HL-60 (cell line): ENCODE data around the gene GALNT9.
A peak's percentile ranks its signal among the peaks of the same experiment; 100 is the strongest.

ENCODE experiments used
- DNase-seq, 2 experiments: peaks; one replicate each; pipeline ENCODE4 v3.0.0-alpha.2; 2010 to 2020; ENCODE audit warnings: low read depth in 1 of 2, low spot score in 1 of 2
- H3K27ac ChIP-seq: fragments of 250-450 bp; sonication (Bioruptor Pico); replicated peaks from 2 replicates; pipeline ENCODE4 v1.5.1; 2020; ENCODE audit warnings: mild to moderate bottlenecking, moderate library complexity
- H3K27me3 ChIP-seq: fragments of 250-450 bp; sonication (Bioruptor Pico); 2 replicates; pipeline ENCODE4 v1.5.1; 2021; ENCODE audit warnings: mild to moderate bottlenecking, moderate library complexity; ENCODE audit not compliant: insufficient read depth, poor library complexity, severe bottlenecking
- H3K4me3 ChIP-seq: replicated peaks from 2 replicates; pipeline ENCODE4 v1.5.1; 2011; ENCODE audit warnings: mild to moderate bottlenecking, control low read depth, low read length; ENCODE audit not compliant: insufficient read depth
- CTCF ChIP-seq: IDR thresholded peaks from one replicate; pipeline ENCODE4 v1.5.1; 2011; ENCODE audit warnings: low read length, control low read depth, inconsistent platforms; ENCODE audit not compliant: insufficient read depth
- GABPA ChIP-seq: IDR thresholded peaks from 2 replicates; pipeline ENCODE4 v1.6.1; 2012; ENCODE audit warnings: low read depth
- POLR2AphosphoS5 ChIP-seq: IDR thresholded peaks from 2 replicates; pipeline ENCODE4 v1.6.1; 2012; ENCODE audit warnings: low read depth
- SPI1 ChIP-seq: IDR thresholded peaks from 2 replicates; pipeline ENCODE4 v1.6.1; 2012; ENCODE audit warnings: low read depth, mild to moderate bottlenecking, borderline replicate concordance
- TF ChIP-seq, protein P1 (sequence below): IDR thresholded peaks from 2 replicates; pipeline ENCODE4 v1.6.1; 2012; ENCODE audit warnings: low read depth; ENCODE audit not compliant: insufficient replicate concordance

GALNT9 gene

DNA sequence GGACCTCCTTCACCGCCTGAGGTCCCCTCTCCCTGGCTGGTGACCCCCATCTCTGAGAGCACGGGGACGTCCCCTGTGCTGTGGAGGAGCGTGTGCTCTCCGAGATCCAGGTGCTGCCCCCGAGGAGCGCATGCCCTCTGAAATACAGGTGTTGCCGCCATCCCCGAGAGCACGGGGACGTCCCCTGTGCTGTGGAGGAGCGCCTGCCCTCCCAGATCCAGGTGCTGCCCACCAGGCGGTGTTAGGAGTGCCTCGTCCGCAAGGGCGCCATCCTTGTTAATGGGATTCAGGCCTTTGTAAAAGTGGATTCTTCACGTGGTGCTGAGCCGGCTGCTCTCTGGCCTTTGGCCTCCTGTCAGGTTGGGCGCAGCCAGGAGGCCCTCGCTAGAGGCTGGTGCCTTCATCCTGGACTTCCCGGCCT lies 175.0 kb downstream of the GALNT9 start:
- no peak overlapping the region for H3K4me3 ChIP-seq
- TF ChIP-seq, protein P1, sequence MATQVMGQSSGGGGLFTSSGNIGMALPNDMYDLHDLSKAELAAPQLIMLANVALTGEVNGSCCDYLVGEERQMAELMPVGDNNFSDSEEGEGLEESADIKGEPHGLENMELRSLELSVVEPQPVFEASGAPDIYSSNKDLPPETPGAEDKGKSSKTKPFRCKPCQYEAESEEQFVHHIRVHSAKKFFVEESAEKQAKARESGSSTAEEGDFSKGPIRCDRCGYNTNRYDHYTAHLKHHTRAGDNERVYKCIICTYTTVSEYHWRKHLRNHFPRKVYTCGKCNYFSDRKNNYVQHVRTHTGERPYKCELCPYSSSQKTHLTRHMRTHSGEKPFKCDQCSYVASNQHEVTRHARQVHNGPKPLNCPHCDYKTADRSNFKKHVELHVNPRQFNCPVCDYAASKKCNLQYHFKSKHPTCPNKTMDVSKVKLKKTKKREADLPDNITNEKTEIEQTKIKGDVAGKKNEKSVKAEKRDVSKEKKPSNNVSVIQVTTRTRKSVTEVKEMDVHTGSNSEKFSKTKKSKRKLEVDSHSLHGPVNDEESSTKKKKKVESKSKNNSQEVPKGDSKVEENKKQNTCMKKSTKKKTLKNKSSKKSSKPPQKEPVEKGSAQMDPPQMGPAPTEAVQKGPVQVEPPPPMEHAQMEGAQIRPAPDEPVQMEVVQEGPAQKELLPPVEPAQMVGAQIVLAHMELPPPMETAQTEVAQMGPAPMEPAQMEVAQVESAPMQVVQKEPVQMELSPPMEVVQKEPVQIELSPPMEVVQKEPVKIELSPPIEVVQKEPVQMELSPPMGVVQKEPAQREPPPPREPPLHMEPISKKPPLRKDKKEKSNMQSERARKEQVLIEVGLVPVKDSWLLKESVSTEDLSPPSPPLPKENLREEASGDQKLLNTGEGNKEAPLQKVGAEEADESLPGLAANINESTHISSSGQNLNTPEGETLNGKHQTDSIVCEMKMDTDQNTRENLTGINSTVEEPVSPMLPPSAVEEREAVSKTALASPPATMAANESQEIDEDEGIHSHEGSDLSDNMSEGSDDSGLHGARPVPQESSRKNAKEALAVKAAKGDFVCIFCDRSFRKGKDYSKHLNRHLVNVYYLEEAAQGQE, result no peak
- TF ChIP-seq POLR2AphosphoS5 (no peak), CTCF (no peak), GABPA (no peak), SPI1 (no peak)
- H3K27ac ChIP-seq, result no peak overlapping the region
- no peaks in the 10 kb centered on the region for H3K27me3 ChIP-seq
- DNase-seq, result no peak

GRCh38 chr12:132153501-132154340 lies 175.7 kb downstream of the GALNT9 start:
- H3K4me3 ChIP-seq, result no peak overlapping the region
- no peaks in the 10 kb centered on the region for H3K27me3 ChIP-seq
- no peak overlapping the region for H3K27ac ChIP-seq
- TF ChIP-seq, protein P1, result no peak
- TF ChIP-seq SPI1, result no peak
- no peak for TF ChIP-seq POLR2AphosphoS5
- TF ChIP-seq CTCF, result peak; percentile 81
- TF ChIP-seq GABPA, result no peak
- peak; percentile 46 to 72 for DNase-seq

- Histone ChIP-seq H3K27ac (no peak overlapping the region), H3K4me3 (no peak overlapping the region), H3K27me3 (no peaks in the 10 kb centered on the region)
- no peak for DNase-seq
- TF ChIP-seq GABPA, result no peak
These were observed 176.4 kb downstream of the GALNT9 start for GRCh38 chr12:132152953-132153352.

GRCh38 chr12:132152411-132152821 lies 177.0 kb downstream of the GALNT9 start:
- H3K27ac ChIP-seq, result no peak overlapping the region
- no peak for DNase-seq
- H3K27me3 ChIP-seq, result no peaks in the 10 kb centered on the region
- TF ChIP-seq SPI1 (no peak), POLR2AphosphoS5 (no peak), CTCF (no peak), GABPA (no peak)
- TF ChIP-seq, protein P1, result no peak
- H3K4me3 ChIP-seq, result no peak overlapping the region
